ENCODE data around the gene PRPF8.
"Not testable (repeated sequence)": the region's sequence is repeated elsewhere in the genome, so short reads cannot be mapped to it uniquely, and the experiment has no call there.

Gene PRPF8

GRCh38 chr17:1684378-1685189 is at the start of gene PRPF8:
PRPF8 (minus strand) TSS chr17:1684867; CDS start chr17:1684571, 296 bp downstream.
- FAIRE-seq = no peak

GRCh38 chr17:1733759-1734158 is 49.1 kb upstream of the PRPF8 start:
- no peak for FAIRE-seq

DNA sequence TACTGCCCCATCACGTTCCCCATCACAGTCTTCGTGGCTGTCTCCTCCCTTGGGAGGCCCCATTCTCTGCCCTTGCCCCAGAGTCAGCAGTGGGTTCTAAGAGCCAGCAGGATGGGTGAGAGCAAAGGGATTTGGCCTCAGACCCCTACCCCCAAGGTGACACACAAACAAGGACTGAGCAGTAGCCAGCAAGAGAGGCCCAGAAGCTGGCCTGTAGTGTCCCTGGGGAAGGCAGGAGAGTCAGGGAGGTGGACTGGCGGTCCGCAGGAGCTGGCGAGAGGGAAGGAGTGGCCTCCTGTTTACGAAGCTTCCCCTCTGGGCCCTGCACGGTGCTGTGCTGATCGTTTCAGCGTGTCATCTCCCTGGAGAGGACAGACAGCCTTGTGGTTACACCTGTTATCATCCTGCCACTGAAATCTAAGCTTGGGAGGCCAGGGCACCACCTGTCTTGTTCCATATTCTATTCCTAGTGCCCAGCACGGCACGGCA is 48.2 kb upstream of the PRPF8 start:
- FAIRE-seq = no peak

DNA sequence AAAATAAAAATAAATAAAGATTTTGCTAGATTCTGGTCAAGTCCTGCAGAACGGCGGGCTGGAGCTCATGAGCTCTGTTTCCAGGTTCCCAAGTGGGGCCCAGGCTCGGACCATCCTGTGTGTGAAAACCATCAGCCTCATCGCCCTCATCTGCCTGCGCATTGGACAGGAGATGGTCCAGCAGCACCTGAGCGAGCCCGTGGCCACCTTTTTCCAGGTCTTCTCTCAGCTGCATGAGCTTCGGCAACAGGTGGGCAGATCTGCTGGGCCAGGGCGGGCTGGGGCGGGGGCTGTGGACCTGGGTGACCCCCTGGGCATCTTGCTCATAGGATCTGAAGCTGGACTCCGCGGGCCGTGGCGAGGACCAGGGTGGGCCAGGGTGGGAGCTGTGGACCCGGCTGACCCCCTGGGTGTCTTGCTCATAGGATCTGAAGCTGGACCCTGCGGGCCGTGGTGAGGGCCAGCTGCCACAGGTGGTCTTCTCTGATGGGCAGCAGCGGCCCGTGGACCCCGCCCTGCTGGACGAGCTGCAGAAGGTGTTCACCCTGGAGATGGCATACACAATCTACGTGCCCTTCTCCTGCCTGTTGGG is 47.7 kb upstream of the PRPF8 start:
- no peak for FAIRE-seq

DNA sequence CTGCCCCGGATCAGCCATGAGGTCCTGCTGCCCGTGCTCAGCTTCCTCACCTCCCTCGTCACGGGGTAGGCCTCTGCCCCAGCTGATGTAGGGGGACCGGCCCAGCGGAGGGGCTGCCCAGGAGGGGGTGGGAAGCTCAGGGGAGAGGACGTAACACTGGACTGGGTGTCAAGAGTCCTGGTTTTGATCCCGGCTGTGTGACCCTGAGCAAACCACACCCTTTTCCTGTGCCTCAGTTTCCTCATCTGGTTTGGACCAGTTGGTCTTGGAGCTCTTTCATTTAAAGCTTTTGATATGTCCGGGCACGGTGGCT is 46.5 kb upstream of the PRPF8 start:
- FAIRE-seq = no peak

DNA sequence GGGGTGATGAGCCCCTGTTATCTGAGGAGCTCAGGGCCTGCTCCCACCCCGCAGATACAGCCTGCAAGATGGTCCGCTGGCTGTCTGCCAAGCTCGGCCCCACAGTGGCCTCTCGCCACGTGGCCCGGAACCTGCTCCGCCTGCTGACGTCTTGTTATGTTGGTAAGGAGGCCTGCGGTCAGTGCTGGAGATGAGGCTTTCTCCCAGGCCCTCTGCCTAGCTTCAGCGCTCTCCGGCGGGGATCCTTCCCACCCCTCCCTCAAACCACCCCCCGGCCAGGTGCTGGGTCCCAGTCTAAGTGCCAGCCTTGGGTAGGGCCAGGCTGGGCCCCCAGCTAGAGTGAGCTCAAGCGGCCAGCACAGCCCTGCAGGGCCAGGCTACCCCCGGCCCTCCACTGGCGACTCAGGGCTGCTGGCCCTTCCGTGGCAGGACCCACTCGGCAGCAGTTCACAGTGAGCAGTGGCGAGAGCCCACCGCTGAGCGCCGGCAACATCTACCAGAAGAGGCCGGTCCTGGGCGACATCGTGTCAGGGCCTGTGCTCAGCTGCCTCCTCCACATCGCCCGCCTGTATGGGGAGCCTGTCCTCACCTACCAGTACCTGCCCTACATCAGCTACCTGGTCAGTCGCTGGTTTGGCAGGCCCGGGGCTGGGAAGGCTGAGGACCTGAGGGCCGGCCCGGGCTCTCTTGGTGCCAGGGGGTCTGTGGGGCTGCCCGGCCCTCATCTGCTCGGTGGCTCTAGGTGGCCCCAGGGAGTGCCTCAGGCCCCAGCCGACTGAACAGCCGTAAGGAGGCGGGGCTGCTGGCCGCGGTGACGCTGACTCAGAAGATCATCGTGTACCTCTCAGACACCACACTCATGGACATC is 45.9 kb upstream of the PRPF8 start:
- FAIRE-seq = no peak

- FAIRE-seq = no peak
Observed at GRCh38 chr17:1729966-1730325, 45.3 kb upstream of the PRPF8 start.

GRCh38 chr17:1727876-1728630 is 43.4 kb upstream of the PRPF8 start:
- no peak for FAIRE-seq

- no peak for FAIRE-seq
Observed at GRCh38 chr17:1727258-1727789, 42.7 kb upstream of the PRPF8 start.

DNA sequence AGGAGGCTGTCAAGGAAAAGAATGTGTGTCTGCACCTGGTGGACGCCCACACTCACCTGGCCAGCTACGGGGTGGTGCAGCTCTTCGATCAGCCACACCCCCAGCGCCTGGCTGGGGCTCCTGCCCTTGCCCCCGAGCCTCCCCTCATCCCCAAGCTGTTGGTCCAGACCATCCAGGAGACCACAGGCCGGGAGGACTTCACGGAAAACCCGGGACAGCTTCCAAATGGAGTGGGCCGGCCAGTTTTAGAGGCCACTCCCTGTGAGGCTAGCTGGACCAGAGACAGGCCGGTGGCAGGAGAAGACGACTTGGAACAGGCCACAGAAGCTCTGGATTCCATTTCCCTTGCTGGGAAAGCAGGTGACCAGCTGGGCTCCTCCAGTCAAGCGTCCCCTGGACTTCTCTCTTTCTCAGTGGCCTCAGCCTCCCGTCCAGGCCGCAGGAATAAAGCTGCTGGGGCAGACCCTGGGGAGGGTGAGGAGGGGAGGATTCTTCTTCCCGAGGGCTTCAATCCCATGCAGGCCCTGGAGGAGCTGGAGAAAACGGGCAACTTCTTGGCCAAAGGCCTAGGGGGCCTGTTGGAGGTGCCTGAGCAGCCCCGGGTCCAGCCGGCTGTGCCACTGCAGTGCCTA is 42.1 kb upstream of the PRPF8 start:
- FAIRE-seq = no peak

DNA sequence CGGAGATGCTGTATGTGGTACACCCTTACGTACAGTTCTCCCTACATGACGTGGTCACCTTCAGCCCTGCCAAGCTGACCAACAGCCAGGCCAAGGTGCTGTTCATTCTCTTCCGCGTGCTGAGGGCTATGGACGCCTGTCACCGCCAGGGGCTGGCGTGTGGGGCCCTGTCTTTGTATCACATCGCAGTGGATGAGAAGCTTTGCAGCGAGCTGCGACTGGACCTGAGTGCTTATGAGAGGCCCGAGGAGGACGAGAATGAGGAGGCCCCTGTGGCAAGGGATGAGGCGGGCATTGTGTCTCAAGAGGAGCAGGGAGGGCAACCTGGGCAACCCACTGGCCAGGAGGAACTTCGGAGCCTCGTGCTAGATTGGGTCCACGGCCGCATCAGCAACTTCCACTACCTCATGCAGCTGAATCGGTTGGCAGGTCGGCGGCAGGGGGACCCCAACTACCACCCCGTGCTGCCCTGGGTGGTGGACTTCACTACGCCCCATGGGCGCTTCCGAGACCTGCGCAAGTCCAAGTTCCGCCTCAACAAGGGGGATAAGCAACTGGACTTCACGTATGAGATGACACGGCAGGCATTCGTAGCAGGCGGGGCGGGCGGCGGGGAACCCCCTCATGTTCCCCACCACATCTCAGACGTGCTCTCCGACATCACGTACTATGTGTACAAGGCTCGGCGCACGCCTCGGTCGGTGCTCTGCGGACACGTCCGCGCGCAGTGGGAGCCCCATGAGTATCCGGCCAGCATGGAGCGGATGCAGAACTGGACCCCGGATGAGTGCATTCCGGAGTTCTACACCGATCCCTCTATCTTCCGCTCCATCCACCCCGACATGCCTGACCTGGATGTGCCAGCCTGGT is 41.2 kb upstream of the PRPF8 start:
- FAIRE-seq = no peak

- FAIRE-seq = no peak
Observed at GRCh38 chr17:1724869-1725641, 40.4 kb upstream of the PRPF8 start.

GRCh38 chr17:1724351-1724868 is 39.7 kb upstream of the PRPF8 start, which contains the start of gene WDR81:
WDR81 (plus strand) TSS chr17:1724704; CDS start chr17:1724960, 256 bp downstream.
- no peak for FAIRE-seq

DNA sequence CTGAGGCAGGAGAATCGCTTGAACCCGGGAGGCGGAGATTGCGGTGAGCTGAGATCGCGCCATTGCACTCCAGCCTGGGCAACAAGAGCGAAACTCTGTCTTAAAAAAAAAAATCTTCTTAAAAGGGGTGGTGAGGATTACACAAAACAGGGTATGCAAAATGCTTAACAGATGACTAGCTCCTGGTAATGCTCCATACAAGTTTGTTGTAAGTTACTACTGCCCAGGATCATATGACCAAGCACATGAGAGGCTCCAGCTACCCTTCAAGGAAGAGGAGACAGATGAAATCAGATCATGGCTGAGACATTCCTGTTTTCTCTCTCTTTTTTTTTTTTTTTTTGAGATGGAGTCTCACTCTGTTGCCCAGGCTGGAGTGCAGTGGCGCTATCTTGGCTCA is 37.4 kb upstream of the PRPF8 start:
- FAIRE-seq = not testable (repeated sequence)

DNA sequence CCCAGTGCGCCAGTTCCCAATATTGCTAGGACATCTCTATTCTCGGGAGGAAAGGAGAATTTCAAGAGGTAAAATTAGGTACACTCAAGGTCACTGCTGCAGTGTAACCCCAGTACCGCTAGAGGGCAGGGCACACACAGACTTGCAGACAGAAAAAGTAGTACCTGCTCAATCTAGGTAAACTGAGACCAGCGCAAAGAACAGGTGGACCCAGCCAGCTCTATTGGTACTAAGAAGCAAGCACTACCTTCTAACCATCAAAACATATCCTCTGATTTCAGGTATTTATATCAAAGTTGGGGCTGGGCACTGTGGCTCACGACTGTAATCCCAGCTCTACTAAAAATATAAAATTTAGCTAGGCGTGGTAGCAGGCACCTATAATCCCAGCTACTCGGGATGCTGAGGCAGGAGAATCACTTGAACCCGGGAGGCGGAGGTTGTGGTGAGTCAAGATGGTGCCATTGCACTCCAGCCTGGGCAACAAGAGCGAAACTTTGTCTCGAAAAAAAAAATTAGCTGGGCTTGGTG is 36.3 kb upstream of the PRPF8 start:
- FAIRE-seq = no peak

DNA sequence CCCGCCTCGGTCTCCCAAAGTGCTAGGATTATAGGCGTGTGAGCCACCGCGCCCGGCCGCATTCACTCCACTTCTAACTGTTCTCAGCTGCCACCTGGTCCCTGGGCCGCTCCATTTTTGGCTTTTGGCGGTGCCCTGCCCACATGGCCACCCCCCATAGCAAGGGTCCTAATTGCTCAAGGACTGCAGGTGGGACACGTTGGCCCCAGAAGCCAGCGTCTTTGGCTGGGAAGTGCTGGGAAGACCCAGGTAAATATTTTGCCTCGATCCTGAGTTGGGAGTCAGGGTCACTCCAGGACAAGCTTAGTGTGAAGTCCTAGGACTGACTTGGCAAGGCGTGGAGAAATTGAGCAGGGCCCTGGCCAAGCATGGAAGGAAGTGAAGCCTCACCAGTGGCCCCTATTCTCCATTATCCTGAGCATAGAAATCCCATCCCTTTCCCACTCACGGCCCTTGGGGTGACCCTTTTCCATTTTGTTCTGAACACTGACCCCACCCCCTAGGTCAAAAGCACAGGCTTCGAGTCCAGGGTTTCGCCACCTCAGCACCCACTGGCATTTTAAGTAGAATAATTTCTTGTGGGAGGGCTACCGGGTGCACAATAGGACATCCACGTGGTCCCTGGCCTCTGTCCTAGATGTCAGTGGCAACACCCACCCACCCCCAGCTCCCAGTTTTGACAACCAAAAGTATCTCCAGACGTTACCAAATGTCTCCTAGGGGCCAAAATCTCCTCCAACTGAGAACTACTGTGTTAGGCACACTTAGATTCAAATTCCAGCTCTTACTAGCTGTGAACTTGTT is 33.9 kb upstream of the PRPF8 start:
- FAIRE-seq = no peak

GRCh38 chr17:1716912-1717695 is 32.4 kb upstream of the PRPF8 start:
- FAIRE-seq = no peak
